ENCODE results near the gene PRLR. TPM values are rescaled to one million over a fixed set of nuclear protein-coding genes. Genes with fewer than 3 reads are reported as not detected.

PRLR gene
- total and polyA plus RNA-seq, 11 donors = 0.08 to 2.2 (median 0.57) TPM

DNA sequence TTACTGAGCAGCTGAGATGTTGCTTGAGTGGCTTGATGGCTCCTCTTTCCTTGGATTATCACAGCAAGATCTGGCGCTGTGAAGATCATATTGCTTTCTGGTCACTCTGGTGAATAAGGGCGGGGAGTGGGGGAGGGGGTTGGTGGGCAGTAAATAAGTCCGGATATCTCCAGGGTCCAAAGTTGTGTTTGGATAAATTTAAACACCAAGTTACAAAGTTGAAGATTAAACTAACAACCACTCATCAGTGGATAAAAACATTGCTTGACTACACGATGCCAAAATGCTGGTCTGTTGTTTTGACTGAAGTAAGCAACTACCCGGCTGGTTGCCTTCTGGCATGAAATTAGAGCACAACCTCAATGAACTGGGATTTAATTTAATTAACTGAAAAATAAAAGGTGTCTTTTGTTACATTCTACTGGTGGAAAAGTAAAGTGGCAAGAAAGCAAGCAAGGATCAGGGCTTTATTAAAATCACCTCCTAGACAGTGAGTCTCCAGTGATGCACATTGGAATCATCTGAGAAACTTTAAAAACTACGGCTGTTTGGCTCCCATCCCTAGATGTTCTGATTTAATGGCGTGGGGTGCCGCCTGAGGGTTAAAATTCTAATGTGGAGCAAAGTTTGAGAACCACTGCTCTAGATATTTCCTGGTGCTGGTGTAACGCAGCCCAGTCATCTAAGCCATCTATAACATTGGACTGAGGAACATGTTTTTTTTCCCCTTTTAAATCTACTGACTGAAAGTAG, 95.8 kb downstream of the PRLR start:
- H3K27ac ChIP-seq = no peak overlapping the region
- TF ChIP-seq, protein P1, sequence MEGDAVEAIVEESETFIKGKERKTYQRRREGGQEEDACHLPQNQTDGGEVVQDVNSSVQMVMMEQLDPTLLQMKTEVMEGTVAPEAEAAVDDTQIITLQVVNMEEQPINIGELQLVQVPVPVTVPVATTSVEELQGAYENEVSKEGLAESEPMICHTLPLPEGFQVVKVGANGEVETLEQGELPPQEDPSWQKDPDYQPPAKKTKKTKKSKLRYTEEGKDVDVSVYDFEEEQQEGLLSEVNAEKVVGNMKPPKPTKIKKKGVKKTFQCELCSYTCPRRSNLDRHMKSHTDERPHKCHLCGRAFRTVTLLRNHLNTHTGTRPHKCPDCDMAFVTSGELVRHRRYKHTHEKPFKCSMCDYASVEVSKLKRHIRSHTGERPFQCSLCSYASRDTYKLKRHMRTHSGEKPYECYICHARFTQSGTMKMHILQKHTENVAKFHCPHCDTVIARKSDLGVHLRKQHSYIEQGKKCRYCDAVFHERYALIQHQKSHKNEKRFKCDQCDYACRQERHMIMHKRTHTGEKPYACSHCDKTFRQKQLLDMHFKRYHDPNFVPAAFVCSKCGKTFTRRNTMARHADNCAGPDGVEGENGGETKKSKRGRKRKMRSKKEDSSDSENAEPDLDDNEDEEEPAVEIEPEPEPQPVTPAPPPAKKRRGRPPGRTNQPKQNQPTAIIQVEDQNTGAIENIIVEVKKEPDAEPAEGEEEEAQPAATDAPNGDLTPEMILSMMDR (IDR thresholded peaks at IDR 0.05) = no peak
- TF ChIP-seq POLR2A (IDR thresholded peaks at IDR 0.05) = no peak
- ATAC-seq = no peak
- DNase-seq = no peak
- no peak overlapping the region for H3K4me3 ChIP-seq
- H3K9me3 ChIP-seq = peaks cover 0 to 4% (median 0%) of the 10 kb centered on the region in 12 donors
- H3K4me1 ChIP-seq = no peaks in the 10 kb centered on the region
- H3K36me3 ChIP-seq = no peaks in the 10 kb centered on the region
- peaks cover 0 to 3% (median 0%) of the 10 kb centered on the region in 9 donors for H3K27me3 ChIP-seq
- intact Hi-C loops (cut with DNase I) = no loop called here
- WGBS, 4 donors = 85 to 90% (median 87%) methylated on average over 9 of the region's 9 CpGs

DNA sequence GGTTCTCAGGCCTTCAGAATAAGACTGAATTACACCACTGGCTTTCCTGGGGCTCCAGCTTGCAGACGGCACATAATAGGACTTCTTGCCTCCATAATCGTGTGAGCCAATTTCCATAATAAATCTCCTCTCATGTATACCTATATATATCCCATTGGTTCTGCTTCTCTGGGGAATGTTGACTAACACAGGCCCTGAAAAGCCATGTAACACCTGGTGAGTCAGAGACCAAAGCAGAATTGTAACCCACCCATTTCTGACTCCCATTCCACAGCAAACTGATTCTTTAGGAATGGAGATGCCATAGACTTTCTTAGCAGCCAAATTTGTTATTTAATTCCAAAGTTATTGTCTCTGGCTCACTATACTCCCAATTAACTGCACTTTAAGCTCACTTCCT, 97.1 kb downstream of the PRLR start:
- no peaks in the 10 kb centered on the region for H3K4me1 ChIP-seq
- no peaks in the 10 kb centered on the region for H3K36me3 ChIP-seq
- TF ChIP-seq POLR2A (IDR thresholded peaks at IDR 0.05) = no peak
- TF ChIP-seq, protein P1 (IDR thresholded peaks at IDR 0.05) = no peak
- ATAC-seq = no peak
- 92 to 100% (median 95%) methylated on average over 2 of the region's 2 CpGs for WGBS, 4 donors
- H3K27me3 ChIP-seq = peaks cover 0 to 3% (median 0%) of the 10 kb centered on the region in 9 donors
- DNase-seq = no peak
- H3K4me3 ChIP-seq = no peak overlapping the region
- H3K27ac ChIP-seq = no peak overlapping the region
- peaks cover 0 to 4% (median 0%) of the 10 kb centered on the region in 12 donors for H3K9me3 ChIP-seq
- intact Hi-C loops (cut with DNase I) = no loop called here

DNA sequence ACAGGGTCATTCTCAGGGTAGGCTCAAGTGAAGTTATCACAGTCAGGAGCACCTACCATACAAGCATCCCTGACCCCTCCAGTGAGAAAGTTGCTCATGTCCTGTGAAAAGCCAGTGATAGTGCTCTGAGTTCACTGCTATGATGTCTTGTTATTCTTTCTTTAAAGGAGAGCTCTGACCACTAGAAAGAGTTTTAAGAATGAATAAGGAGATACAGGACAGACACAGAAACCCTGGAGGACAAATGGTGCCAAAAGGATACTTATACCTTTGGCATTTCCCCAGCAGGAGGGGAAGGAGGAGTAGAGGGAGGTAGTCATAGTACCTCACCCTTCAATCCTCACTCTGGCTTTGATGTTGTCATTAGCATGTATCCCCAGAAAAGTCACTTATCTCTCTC, 98.6 kb downstream of the PRLR start:
- Histone ChIP-seq H3K4me1 (no peaks in the 10 kb centered on the region), H3K27ac (no peak overlapping the region), H3K9me3 (peaks cover 0 to 4% (median 0%) of the 10 kb centered on the region in 12 donors), H3K36me3 (no peaks in the 10 kb centered on the region), H3K4me3 (no peak overlapping the region), H3K27me3 (peaks cover 0 to 3% (median 0%) of the 10 kb centered on the region in 9 donors)
- TF ChIP-seq, protein P1 (IDR thresholded peaks at IDR 0.05) = no peak
- intact Hi-C loops (cut with DNase I) = no loop called here
- DNase-seq (no peak), ATAC-seq (no peak)

DNA sequence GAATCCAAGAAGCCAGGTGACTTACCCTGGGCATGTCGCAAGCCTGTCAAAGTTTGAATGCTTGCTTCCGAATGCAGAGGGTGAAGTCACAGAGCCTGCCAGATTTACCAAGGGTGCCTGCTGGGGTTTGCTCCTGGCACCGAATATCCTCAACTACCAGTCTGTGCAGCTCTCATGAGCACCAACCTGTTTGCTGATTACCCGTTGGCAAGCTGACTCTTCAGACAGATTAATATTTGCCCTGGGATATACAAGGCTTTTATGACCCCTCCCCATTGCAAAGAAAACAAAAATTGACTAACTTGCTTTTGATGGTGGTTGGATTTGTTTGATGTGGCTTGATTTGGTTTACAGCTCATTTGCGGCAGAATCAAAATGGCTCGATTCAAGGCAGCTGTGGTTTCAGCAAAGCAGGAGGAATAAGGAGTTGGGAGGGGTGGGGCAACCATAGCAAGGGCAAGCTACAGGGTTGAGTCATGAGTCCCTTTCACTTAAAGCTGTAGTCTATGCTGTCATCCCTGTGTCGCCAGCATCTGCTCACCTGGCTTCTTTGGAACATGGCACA, 100.3 kb downstream of the PRLR start:
- Histone ChIP-seq H3K9me3 (peaks cover 0 to 4% (median 0%) of the 10 kb centered on the region in 12 donors), H3K27me3 (no peaks in the 10 kb centered on the region), H3K4me1 (no peaks in the 10 kb centered on the region), H3K36me3 (no peaks in the 10 kb centered on the region), H3K27ac (no peak overlapping the region), H3K4me3 (no peak overlapping the region)
- ATAC-seq = no peak
- TF ChIP-seq POLR2A (IDR thresholded peaks at IDR 0.05) = no peak
- TF ChIP-seq, protein P1 (IDR thresholded peaks at IDR 0.05) = no peak
- 89 to 92% (median 90%) methylated on average over 7 of the region's 7 CpGs for WGBS, 4 donors
- DNase-seq = no peak
- intact Hi-C loops (cut with DNase I) = no loop called here

Measured in heart left ventricle (tissue), 16 donors.